ENCODE results near the gene C6orf141. TPM values are rescaled to one million over a fixed set of nuclear protein-coding genes. Genes with fewer than 3 reads are reported as not detected.
"Not testable (repeated sequence)": the region's sequence is repeated elsewhere in the genome, so short reads cannot be mapped to it uniquely, and the experiment has no call there.

The C6orf141 gene
- total RNA-seq, 1 donor from 2014 or later, result 0.77 TPM

DNA sequence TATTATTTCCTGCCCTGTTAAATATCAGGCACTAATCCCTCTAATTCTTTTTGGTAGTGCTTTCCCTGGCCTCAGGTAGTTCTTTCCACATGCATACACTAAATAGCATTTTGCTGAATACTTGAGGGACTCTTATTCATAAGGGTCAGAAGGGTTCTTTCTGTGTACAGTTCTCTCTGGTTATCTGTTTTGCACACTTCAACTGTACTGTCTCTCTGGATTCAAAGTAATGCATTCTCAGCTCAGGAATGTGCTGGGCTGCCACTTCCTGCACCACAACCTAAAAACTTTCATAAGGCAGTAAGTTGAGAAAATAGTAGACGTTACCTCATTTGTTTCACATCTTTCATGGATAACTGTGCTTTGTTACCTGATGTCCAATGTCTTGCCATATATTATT lies 32.1 kb downstream of the C6orf141 start:
- Mint-ChIP-seq H3K4me1 (ENCODE audit: unreplicated experiment) (no peaks in the 10 kb centered on the region), H3K27me3 (ENCODE audit: unreplicated experiment) (no peaks in the 10 kb centered on the region), H3K4me3 (ENCODE audit: unreplicated experiment) (no peak overlapping the region), H3K9me3 (ENCODE audit: unreplicated experiment) (no peaks in the 10 kb centered on the region), H3K36me3 (ENCODE audit: low read depth, unreplicated experiment) (no peaks in the 10 kb centered on the region), H3K27ac (ENCODE audit: unreplicated experiment) (no peak overlapping the region)
- DNase-seq (ENCODE audit: low spot score), result no peak
- TF ChIP-seq, protein P1, sequence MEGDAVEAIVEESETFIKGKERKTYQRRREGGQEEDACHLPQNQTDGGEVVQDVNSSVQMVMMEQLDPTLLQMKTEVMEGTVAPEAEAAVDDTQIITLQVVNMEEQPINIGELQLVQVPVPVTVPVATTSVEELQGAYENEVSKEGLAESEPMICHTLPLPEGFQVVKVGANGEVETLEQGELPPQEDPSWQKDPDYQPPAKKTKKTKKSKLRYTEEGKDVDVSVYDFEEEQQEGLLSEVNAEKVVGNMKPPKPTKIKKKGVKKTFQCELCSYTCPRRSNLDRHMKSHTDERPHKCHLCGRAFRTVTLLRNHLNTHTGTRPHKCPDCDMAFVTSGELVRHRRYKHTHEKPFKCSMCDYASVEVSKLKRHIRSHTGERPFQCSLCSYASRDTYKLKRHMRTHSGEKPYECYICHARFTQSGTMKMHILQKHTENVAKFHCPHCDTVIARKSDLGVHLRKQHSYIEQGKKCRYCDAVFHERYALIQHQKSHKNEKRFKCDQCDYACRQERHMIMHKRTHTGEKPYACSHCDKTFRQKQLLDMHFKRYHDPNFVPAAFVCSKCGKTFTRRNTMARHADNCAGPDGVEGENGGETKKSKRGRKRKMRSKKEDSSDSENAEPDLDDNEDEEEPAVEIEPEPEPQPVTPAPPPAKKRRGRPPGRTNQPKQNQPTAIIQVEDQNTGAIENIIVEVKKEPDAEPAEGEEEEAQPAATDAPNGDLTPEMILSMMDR (IDR thresholded peaks at IDR 0.05; ENCODE audit: unreplicated experiment), result no peak

DNA sequence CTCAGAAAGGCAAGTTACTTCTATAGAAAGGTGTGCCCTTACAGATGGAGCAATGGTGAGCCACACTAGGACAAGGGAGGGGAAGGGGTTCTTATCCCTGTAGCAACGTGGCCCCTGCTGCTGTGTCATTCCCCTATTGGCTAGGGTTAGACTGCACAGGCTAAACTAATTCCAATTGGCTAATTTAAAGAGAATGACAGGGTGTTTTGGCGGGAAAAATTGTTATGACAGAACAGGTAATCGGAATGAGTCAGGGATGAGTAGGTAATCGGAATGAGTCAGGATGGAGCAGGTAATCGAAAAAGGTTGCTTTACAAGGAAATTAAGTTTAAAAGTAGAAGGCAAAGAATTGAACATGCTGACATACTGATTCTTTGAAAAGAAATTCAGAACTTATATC lies 36.8 kb downstream of the C6orf141 start:
- H3K4me3 Mint-ChIP-seq (ENCODE audit: unreplicated experiment); H3K9me3 Mint-ChIP-seq (ENCODE audit: unreplicated experiment); H3K27ac Mint-ChIP-seq (ENCODE audit: unreplicated experiment); H3K27me3 Mint-ChIP-seq (ENCODE audit: unreplicated experiment); H3K4me1 Mint-ChIP-seq (ENCODE audit: unreplicated experiment); H3K36me3 Mint-ChIP-seq (ENCODE audit: low read depth, unreplicated experiment); DNase-seq (ENCODE audit: low spot score): not testable (repeated sequence)

Other genes with a start within 250 kb of the C6orf141 start
- 18.4 TPM for gene MMUT, start 87.4 kb upstream of the C6orf141 start, total RNA-seq (ENCODE audit: unreplicated experiment)
- 7.5 TPM for gene CENPQ, start 87.3 kb upstream of the C6orf141 start, total RNA-seq (ENCODE audit: unreplicated experiment)
- gene GLYATL3, start 50.7 kb upstream of the C6orf141 start, total RNA-seq (ENCODE audit: unreplicated experiment), result not detected
- 0.46 TPM for gene RHAG, start 86.2 kb downstream of the C6orf141 start, total RNA-seq (ENCODE audit: unreplicated experiment)
- not detected for gene CRISP2, start 162.9 kb downstream of the C6orf141 start, total RNA-seq (ENCODE audit: unreplicated experiment)
- gene CRISP3, start 193.7 kb downstream of the C6orf141 start, total RNA-seq (ENCODE audit: unreplicated experiment), result 0.80 TPM
- not detected for gene PGK2, start 236.6 kb downstream of the C6orf141 start, total RNA-seq (ENCODE audit: unreplicated experiment)